ENCODE results near the gene TPCN2.

TPCN2 gene

DNA sequence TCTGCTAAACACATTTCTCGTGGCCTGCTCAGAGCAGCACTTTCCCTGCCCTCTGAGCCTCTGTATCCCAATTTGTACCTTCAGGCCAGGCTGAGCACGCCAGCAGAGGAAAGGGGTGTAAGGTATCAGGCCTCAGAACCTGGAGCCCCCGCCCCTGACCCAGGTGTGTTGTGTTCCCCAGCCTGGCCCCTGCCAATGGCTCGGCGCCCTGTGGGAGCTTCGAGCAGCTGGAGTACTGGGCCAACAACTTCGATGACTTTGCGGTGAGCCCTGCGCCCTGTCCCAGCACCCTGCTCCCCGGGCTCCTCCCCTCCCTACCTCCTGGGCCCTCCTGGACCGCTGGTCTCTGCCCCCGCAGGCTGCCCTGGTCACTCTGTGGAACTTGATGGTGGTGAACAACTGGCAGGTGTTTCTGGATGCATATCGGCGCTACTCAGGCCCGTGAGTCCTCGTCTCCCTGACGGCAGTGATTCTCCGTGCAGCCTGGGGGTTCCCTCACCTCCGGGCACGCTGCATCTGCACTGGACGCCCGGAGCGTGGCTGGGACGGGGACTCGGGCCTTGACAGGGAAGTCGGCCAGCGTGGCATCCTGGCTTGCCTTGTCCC is 36.9 kb downstream of the TPCN2 start:
- Histone ChIP-seq H3K9ac (ENCODE audit: low read depth in 1 of 2, low read length in 2 of 2) (no peak overlapping the region), H3K36me3 (ENCODE audit: control insufficient read depth in 2 of 2, insufficient read depth in 2 of 2, low read length in 2 of 2) (peaks cover 13 to 20% of the 10 kb centered on the region in 2 donors), H3K27me3 (ENCODE audit: control insufficient read depth in 2 of 2, insufficient read depth in 2 of 2, low read length in 2 of 2) (no peaks in the 10 kb centered on the region), H3K9me3 (ENCODE audit: control insufficient read depth in 2 of 2, low read length in 2 of 2) (no peaks in the 10 kb centered on the region), H3K4me1 (ENCODE audit: control insufficient read depth in 2 of 2, insufficient read depth in 2 of 2, low read length in 2 of 2) (no peaks in the 10 kb centered on the region), H3K4me3 (ENCODE audit: low read length in 2 of 2) (no peak overlapping the region), H3K27ac (ENCODE audit: low read depth in 2 of 2, low read length in 2 of 2) (peak overlapping the region in 1 of 2 donors; percentile 32)

DNA sequence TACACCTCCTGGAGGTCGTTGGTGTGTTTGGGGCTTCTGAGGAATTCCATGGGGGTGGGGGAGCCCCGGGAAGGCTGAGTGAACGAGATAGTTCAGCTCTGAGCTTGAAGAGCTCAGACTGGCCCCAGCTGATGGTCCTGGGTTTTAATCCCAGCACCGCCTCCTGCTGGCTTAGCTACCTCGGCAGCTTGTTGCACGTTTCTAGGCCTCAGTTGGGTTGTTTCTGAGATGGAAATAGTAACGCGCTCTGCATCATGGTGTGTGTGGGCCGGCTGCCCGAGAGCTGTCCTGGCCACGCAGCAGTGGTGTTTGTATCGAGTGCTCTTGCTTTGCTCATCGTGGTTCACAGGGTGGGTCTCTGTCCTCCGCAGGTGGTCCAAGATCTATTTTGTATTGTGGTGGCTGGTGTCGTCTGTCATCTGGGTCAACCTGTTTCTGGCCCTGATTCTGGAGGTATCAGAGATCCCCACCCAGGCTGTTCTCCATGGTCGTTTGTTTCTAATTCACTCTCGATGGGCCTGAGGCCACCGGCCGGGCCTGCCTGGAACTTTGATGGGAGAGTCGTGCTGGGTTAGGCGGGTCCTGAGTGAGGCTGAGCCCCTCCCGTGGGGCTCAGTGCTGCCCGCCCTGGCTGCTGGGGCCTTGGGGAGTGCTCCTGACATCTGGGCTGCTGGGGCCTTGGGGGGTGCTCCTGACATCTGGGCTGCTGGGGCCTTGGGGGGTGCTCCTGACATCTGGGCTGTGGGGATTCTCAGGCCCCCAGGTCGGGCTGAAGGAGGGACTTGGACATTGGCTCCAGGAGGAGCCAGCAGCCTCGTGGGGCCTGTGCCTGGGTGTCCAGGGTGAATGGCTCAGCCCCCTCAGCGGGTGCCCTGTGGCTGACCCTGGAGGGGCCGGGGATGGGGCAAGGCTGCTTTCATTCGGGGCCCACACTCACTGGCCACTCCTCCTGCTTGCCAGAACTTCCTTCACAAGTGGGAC is 37.7 kb downstream of the TPCN2 start:
- no peaks in the 10 kb centered on the region for H3K27me3 ChIP-seq (ENCODE audit: control insufficient read depth in 2 of 2, insufficient read depth in 2 of 2, low read length in 2 of 2)
- no peak overlapping the region for H3K4me3 ChIP-seq (ENCODE audit: low read length in 2 of 2)
- no peak overlapping the region for H3K9ac ChIP-seq (ENCODE audit: low read depth in 1 of 2, low read length in 2 of 2)
- peak overlapping the region; percentile 10 to 32 for H3K27ac ChIP-seq (ENCODE audit: low read depth in 2 of 2, low read length in 2 of 2)
- peaks cover 14 to 20% of the 10 kb centered on the region in 2 donors for H3K36me3 ChIP-seq (ENCODE audit: control insufficient read depth in 2 of 2, insufficient read depth in 2 of 2, low read length in 2 of 2)
- H3K4me1 ChIP-seq (ENCODE audit: control insufficient read depth in 2 of 2, insufficient read depth in 2 of 2, low read length in 2 of 2): no peaks in the 10 kb centered on the region
- no peaks in the 10 kb centered on the region for H3K9me3 ChIP-seq (ENCODE audit: control insufficient read depth in 2 of 2, low read length in 2 of 2)

DNA sequence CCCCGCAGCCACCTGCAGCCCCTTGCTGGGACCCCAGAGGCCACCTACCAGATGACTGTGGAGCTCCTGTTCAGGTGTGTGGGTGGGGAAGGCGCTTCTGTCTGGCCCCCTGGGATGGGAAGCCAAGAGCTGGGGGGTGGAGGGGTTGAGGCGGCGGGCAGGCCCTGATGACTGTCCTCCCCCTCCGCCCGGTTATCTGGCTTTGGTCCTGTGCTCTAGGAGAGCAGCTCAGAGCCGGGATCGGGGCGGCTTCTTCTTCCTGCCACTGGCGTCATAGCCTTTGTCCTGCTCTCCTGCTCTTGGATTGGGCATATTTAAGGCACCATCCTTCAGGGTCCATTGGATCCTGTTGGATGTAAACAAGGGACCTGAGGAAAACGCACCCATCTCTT is 38.4 kb downstream of the TPCN2 start:
- no peak overlapping the region for H3K27ac ChIP-seq (ENCODE audit: low read depth in 2 of 2, low read length in 2 of 2)

DNA sequence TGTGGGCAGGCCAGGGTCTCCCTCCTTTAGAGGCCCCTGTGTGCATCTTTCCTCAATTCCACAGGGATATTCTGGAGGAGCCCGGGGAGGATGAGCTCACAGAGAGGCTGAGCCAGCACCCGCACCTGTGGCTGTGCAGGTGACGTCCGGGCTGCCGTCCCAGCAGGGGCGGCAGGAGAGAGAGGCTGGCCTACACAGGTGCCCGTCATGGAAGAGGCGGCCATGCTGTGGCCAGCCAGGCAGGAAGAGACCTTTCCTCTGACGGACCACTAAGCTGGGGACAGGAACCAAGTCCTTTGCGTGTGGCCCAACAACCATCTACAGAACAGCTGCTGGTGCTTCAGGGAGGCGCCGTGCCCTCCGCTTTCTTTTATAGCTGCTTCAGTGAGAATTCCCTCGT is 39.1 kb downstream of the TPCN2 start:
- Histone ChIP-seq H3K4me1 (ENCODE audit: control insufficient read depth in 2 of 2, insufficient read depth in 2 of 2, low read length in 2 of 2) (no peaks in the 10 kb centered on the region), H3K4me3 (ENCODE audit: low read length in 2 of 2) (no peak overlapping the region), H3K27me3 (ENCODE audit: control insufficient read depth in 2 of 2, insufficient read depth in 2 of 2, low read length in 2 of 2) (no peaks in the 10 kb centered on the region), H3K27ac (ENCODE audit: low read depth in 2 of 2, low read length in 2 of 2) (no peak overlapping the region), H3K36me3 (ENCODE audit: control insufficient read depth in 2 of 2, insufficient read depth in 2 of 2, low read length in 2 of 2) (peaks cover 11 to 12% of the 10 kb centered on the region in 2 donors), H3K9me3 (ENCODE audit: control insufficient read depth in 2 of 2, low read length in 2 of 2) (no peaks in the 10 kb centered on the region), H3K9ac (ENCODE audit: low read depth in 1 of 2, low read length in 2 of 2) (no peak overlapping the region)

More for the DNA sequence above, 38.4 kb downstream of the TPCN2 start:
- Histone ChIP-seq H3K9ac (ENCODE audit: low read depth in 1 of 2, low read length in 2 of 2) (no peak overlapping the region), H3K27me3 (ENCODE audit: control insufficient read depth in 2 of 2, insufficient read depth in 2 of 2, low read length in 2 of 2) (no peaks in the 10 kb centered on the region), H3K9me3 (ENCODE audit: control insufficient read depth in 2 of 2, low read length in 2 of 2) (no peaks in the 10 kb centered on the region), H3K4me3 (ENCODE audit: low read length in 2 of 2) (no peak overlapping the region), H3K36me3 (ENCODE audit: control insufficient read depth in 2 of 2, insufficient read depth in 2 of 2, low read length in 2 of 2) (peaks cover 15% of the 10 kb centered on the region in 2 donors), H3K4me1 (ENCODE audit: control insufficient read depth in 2 of 2, insufficient read depth in 2 of 2, low read length in 2 of 2) (no peaks in the 10 kb centered on the region)

DNA sequence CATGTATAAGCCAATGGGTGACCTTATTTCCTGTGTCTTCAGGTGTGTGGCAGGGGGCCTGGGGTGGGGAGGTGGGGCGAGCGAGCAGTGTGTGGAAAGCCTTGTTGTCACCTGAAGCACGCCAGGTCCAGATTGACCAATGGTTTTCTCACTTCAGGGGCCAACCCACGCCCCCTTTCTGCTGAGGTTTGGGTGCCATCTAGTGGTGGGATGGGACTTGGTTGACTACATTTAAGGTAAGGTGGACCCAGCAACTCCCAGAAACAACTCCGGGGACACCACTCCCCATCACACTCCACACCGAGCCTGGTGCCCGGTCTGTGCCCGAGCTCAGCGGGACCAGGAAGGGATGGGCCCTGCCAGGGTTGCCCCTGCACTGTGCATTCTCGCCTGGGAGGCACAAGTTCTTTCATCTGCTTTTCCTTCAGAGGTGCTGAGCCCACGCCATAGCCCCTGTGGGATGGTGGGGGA is 40.0 kb downstream of the TPCN2 start:
- Histone ChIP-seq H3K4me3 (ENCODE audit: low read length in 2 of 2) (no peak overlapping the region), H3K27ac (ENCODE audit: low read depth in 2 of 2, low read length in 2 of 2) (no peak overlapping the region), H3K27me3 (ENCODE audit: control insufficient read depth in 2 of 2, insufficient read depth in 2 of 2, low read length in 2 of 2) (no peaks in the 10 kb centered on the region), H3K36me3 (ENCODE audit: control insufficient read depth in 2 of 2, insufficient read depth in 2 of 2, low read length in 2 of 2) (peaks cover 6 to 8% of the 10 kb centered on the region in 2 donors), H3K9ac (ENCODE audit: low read depth in 1 of 2, low read length in 2 of 2) (no peak overlapping the region), H3K4me1 (ENCODE audit: control insufficient read depth in 2 of 2, insufficient read depth in 2 of 2, low read length in 2 of 2) (no peaks in the 10 kb centered on the region), H3K9me3 (ENCODE audit: control insufficient read depth in 2 of 2, low read length in 2 of 2) (no peaks in the 10 kb centered on the region)

DNA sequence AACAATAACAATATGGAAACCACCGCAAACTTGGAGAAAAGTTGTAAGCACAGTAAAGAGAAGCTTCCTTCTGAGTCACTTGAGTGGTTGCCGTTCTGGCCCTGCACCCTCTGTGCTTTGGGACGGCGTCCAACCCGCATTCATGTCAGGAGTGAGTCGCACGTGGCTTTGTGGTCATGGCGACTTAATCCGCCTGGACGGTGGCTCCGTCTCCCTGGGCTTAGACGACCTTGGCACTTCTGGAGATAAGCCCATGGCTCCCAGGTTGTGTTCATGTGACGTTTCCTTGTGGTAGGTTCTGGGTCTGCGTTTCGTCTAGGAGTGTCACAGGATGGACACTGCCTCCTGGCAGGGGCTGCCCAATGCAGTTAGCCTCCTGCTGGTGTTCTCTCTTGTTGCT is 40.5 kb downstream of the TPCN2 start:
- H3K27ac ChIP-seq (ENCODE audit: low read depth in 2 of 2, low read length in 2 of 2): no peak overlapping the region
- H3K36me3 ChIP-seq (ENCODE audit: control insufficient read depth in 2 of 2, insufficient read depth in 2 of 2, low read length in 2 of 2): peaks cover 6 to 8% of the 10 kb centered on the region in 2 donors

DNA sequence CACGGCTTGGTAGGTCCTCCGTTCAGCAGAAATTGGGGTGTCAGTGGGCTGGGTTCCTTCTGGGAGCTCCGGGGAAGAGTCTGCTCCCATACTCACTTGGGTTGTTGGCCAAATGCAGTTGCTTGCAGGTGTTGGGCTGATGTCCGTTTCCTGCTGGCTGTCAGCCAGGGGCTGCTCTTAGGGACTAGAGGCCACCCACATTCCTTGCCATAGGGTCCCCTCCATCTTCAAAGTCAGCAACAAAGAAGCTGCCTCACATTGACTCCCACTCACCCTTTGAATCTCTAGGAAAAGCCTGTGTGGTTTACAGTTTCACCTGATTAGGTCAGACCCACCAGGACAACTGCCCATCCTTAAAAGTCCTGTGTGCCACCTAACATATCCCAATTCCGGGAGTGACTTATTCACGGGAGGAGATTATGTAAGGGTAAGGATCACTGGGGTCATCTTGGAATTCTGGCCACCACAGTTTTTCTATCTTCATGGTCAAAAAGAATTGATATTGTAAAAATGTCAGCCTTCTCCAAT is 43.0 kb downstream of the TPCN2 start:
- Histone ChIP-seq H3K4me3 (ENCODE audit: low read length in 2 of 2) (no peak overlapping the region), H3K4me1 (ENCODE audit: control insufficient read depth in 2 of 2, insufficient read depth in 2 of 2, low read length in 2 of 2) (no peaks in the 10 kb centered on the region)

More for the DNA sequence above, 40.5 kb downstream of the TPCN2 start:
- Histone ChIP-seq H3K27me3 (ENCODE audit: control insufficient read depth in 2 of 2, insufficient read depth in 2 of 2, low read length in 2 of 2) (no peaks in the 10 kb centered on the region), H3K4me1 (ENCODE audit: control insufficient read depth in 2 of 2, insufficient read depth in 2 of 2, low read length in 2 of 2) (no peaks in the 10 kb centered on the region), H3K9me3 (ENCODE audit: control insufficient read depth in 2 of 2, low read length in 2 of 2) (no peaks in the 10 kb centered on the region), H3K4me3 (ENCODE audit: low read length in 2 of 2) (no peak overlapping the region), H3K9ac (ENCODE audit: low read depth in 1 of 2, low read length in 2 of 2) (no peak overlapping the region)

DNA sequence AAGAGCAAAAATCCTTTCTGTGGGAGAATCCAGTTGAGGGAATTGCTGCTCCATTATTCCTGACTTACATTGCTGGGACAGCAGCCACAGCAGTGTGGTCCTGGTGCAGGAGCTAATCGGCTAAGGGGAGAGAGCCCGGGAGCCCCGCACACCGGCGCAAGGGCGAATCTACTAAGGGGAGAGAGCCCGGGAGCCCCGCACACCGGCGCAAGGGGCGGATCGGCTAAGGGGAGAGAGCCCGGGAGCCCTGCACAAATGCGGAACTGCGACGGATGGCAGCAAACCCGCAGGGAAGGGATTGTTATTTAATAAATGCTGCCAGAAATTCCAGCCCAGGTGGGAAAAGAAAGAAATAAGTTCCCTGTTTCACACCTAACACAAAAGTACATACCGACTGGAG is 43.5 kb downstream of the TPCN2 start:
- Histone ChIP-seq H3K9ac (ENCODE audit: low read depth in 1 of 2, low read length in 2 of 2) (no peak overlapping the region), H3K4me1 (ENCODE audit: control insufficient read depth in 2 of 2, insufficient read depth in 2 of 2, low read length in 2 of 2) (no peaks in the 10 kb centered on the region), H3K9me3 (ENCODE audit: control insufficient read depth in 2 of 2, low read length in 2 of 2) (no peaks in the 10 kb centered on the region), H3K4me3 (ENCODE audit: low read length in 2 of 2) (no peak overlapping the region), H3K27me3 (ENCODE audit: control insufficient read depth in 2 of 2, insufficient read depth in 2 of 2, low read length in 2 of 2) (no peaks in the 10 kb centered on the region), H3K27ac (ENCODE audit: low read depth in 2 of 2, low read length in 2 of 2) (no peak overlapping the region), H3K36me3 (ENCODE audit: control insufficient read depth in 2 of 2, insufficient read depth in 2 of 2, low read length in 2 of 2) (peaks cover 5 to 6% of the 10 kb centered on the region in 2 donors)

More for the DNA sequence above, 43.0 kb downstream of the TPCN2 start:
- Histone ChIP-seq H3K36me3 (ENCODE audit: control insufficient read depth in 2 of 2, insufficient read depth in 2 of 2, low read length in 2 of 2) (peaks cover 5 to 6% of the 10 kb centered on the region in 2 donors), H3K27me3 (ENCODE audit: control insufficient read depth in 2 of 2, insufficient read depth in 2 of 2, low read length in 2 of 2) (no peaks in the 10 kb centered on the region), H3K27ac (ENCODE audit: low read depth in 2 of 2, low read length in 2 of 2) (no peak overlapping the region), H3K9ac (ENCODE audit: low read depth in 1 of 2, low read length in 2 of 2) (no peak overlapping the region), H3K9me3 (ENCODE audit: control insufficient read depth in 2 of 2, low read length in 2 of 2) (no peaks in the 10 kb centered on the region)

DNA sequence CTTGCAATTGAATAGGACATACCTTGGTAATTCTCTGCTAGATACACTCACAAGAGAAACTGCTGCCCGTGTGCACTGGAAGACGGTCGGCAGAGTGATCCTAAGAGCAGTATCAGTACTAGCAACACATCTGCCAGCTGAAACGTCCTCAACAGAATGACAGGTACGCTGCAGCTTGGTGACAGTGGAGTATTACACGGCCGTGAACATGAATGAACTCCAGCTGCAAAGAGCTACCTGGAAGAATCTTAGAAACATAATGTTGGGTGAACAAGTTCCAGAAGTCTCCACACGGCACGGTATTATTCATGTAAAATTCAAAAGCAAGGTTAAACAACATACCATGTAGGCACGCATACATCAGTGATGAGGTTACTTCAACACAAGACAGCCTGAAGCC is 44.4 kb downstream of the TPCN2 start:
- Histone ChIP-seq H3K9ac (ENCODE audit: low read depth in 1 of 2, low read length in 2 of 2) (no peak overlapping the region), H3K4me1 (ENCODE audit: control insufficient read depth in 2 of 2, insufficient read depth in 2 of 2, low read length in 2 of 2) (no peaks in the 10 kb centered on the region), H3K36me3 (ENCODE audit: control insufficient read depth in 2 of 2, insufficient read depth in 2 of 2, low read length in 2 of 2) (peaks cover 4 to 5% of the 10 kb centered on the region in 2 donors), H3K4me3 (ENCODE audit: low read length in 2 of 2) (no peak overlapping the region), H3K27me3 (ENCODE audit: control insufficient read depth in 2 of 2, insufficient read depth in 2 of 2, low read length in 2 of 2) (no peaks in the 10 kb centered on the region), H3K9me3 (ENCODE audit: control insufficient read depth in 2 of 2, low read length in 2 of 2) (no peaks in the 10 kb centered on the region), H3K27ac (ENCODE audit: low read depth in 2 of 2, low read length in 2 of 2) (no peak overlapping the region)

Data from mucosa of rectum (tissue), 2 donors.